Smooth muscle cell of bladder (primary cell): ENCODE data around the gene NIN. TPM values are rescaled to one million over a fixed set of nuclear protein-coding genes. Genes with fewer than 3 reads are reported as not detected.

ENCODE experiments used
- total RNA-seq: library from RNA; depleted of rRNA; stranded (reverse); fragments of >200 nt; gene quantifications from 2 replicates; pipeline ENCODE4 v1.2.3, GENCODE V29; 2014

Gene NIN
- 28.6 and 31.1 TPM in 2 replicates for total RNA-seq

GRCh38 chr14:50830932-50831725 lies at the start of gene NIN:
NIN (minus strand) TSS chr14:50831162; CDS start chr14:50822056, 9,106 bp downstream.

GRCh38 chr14:50871914-50872732 lies 41.2 kb upstream of the NIN start, which contains the start of gene ABHD12B:
ABHD12B (plus strand) TSS chr14:50872053; CDS start chr14:50872175, 122 bp downstream.

Other genes with a start within 250 kb of the NIN start
- 22.2 and 22.6 TPM in 2 replicates for gene SAV1, start 162.9 kb downstream of the NIN start, total RNA-seq
- gene ABHD12B, start 40.9 kb upstream of the NIN start, total RNA-seq = under 0.01 TPM in 1 of 2 replicates, not detected in the other
- gene PYGL, start 113.3 kb upstream of the NIN start, total RNA-seq = 78.5 and 100 TPM in 2 replicates